ENCODE measurements around the gene TMEM185B.
"Not testable (repeated sequence)": the region's sequence is repeated elsewhere in the genome, so short reads cannot be mapped to it uniquely, and the experiment has no call there.

The TMEM185B gene

GRCh38 chr2:120204945-120205670 lies 18.1 kb downstream of the TMEM185B start:
- peaks cover 4% of the 10 kb centered on the region for H3K4me1 Mint-ChIP-seq
- H3K27ac Mint-ChIP-seq = no peak overlapping the region
- peaks cover 2% of the 10 kb centered on the region for H3K9me3 Mint-ChIP-seq
- H3K4me3 Mint-ChIP-seq = no peak overlapping the region
- H3K27me3 Mint-ChIP-seq (ENCODE audit: low read depth) = no peaks in the 10 kb centered on the region
- no peak for TF ChIP-seq CTCF (IDR thresholded peaks at IDR 0.05; ENCODE audit: unreplicated experiment in 3 of 3)
- H3K36me3 Mint-ChIP-seq (ENCODE audit: low read depth) = no peaks in the 10 kb centered on the region

GRCh38 chr2:120204417-120204816 lies 18.8 kb downstream of the TMEM185B start:
- H3K9me3 Mint-ChIP-seq = peaks cover 2% of the 10 kb centered on the region
- peaks cover 4% of the 10 kb centered on the region for H3K4me1 Mint-ChIP-seq
- no peaks in the 10 kb centered on the region for H3K36me3 Mint-ChIP-seq (ENCODE audit: low read depth)
- no peak overlapping the region for H3K4me3 Mint-ChIP-seq
- TF ChIP-seq CTCF (IDR thresholded peaks at IDR 0.05; ENCODE audit: unreplicated experiment in 3 of 3) = no peak
- no peaks in the 10 kb centered on the region for H3K27me3 Mint-ChIP-seq (ENCODE audit: low read depth)
- H3K27ac Mint-ChIP-seq = no peak overlapping the region

GRCh38 chr2:120204022-120204405 lies 19.2 kb downstream of the TMEM185B start:
- no peak overlapping the region for H3K27ac Mint-ChIP-seq

GRCh38 chr2:120203251-120204021 lies 19.8 kb downstream of the TMEM185B start:
- Mint-ChIP-seq H3K9me3 (peaks cover 7% of the 10 kb centered on the region), H3K27ac (no peak overlapping the region), H3K36me3 (ENCODE audit: low read depth) (peaks cover 4% of the 10 kb centered on the region), H3K27me3 (ENCODE audit: low read depth) (no peaks in the 10 kb centered on the region), H3K4me1 (peaks cover 4% of the 10 kb centered on the region), H3K4me3 (no peak overlapping the region)
- TF ChIP-seq CTCF (IDR thresholded peaks at IDR 0.05; ENCODE audit: unreplicated experiment in 3 of 3) = no peak

More at GRCh38 chr2:120204022-120204405, 19.2 kb downstream of the TMEM185B start:
- Mint-ChIP-seq H3K4me3 (no peak overlapping the region), H3K27me3 (ENCODE audit: low read depth) (no peaks in the 10 kb centered on the region), H3K36me3 (ENCODE audit: low read depth) (peaks cover under 1% of the 10 kb centered on the region), H3K9me3 (peaks cover 4% of the 10 kb centered on the region), H3K4me1 (peaks cover 4% of the 10 kb centered on the region)
- no peak for TF ChIP-seq CTCF (IDR thresholded peaks at IDR 0.05; ENCODE audit: unreplicated experiment in 3 of 3)

- not testable (repeated sequence) for H3K4me3 Mint-ChIP-seq; H3K36me3 Mint-ChIP-seq (ENCODE audit: low read depth); H3K4me1 Mint-ChIP-seq; H3K27ac Mint-ChIP-seq; H3K27me3 Mint-ChIP-seq (ENCODE audit: low read depth)
- peaks cover 21% of the 10 kb centered on the region for H3K9me3 Mint-ChIP-seq
Observed at GRCh38 chr2:120199817-120200459, 23.3 kb downstream of the TMEM185B start.

GRCh38 chr2:120195553-120195952 lies 27.6 kb downstream of the TMEM185B start:
- Mint-ChIP-seq H3K4me1 (no peaks in the 10 kb centered on the region), H3K36me3 (ENCODE audit: low read depth) (peaks cover 20% of the 10 kb centered on the region), H3K9me3 (peaks cover 43% of the 10 kb centered on the region), H3K4me3 (no peak overlapping the region), H3K27me3 (ENCODE audit: low read depth) (no peaks in the 10 kb centered on the region), H3K27ac (no peak overlapping the region)
- no peak for TF ChIP-seq CTCF (IDR thresholded peaks at IDR 0.05; ENCODE audit: unreplicated experiment in 3 of 3)
